K562 (cell line): ENCODE measurements around the gene SLC4A2. TPM values are rescaled to one million over a fixed set of nuclear protein-coding genes. Genes with fewer than 3 reads are reported as not detected.

Experiments used
- CUX1 ChIP-seq: fragments of 200-800 bp; sonication (Bioruptor generic); IDR thresholded peaks from 2 replicates; pipeline ENCODE4 v1.6.1; 2016; ENCODE audit warnings: missing genetic modification characterization, missing compliant biosample characterization
- EGR1 ChIP-seq: fragments of 450-650 bp; conservative IDR thresholded peaks from 2 replicates; pipeline ENCODE4 v1.6.1; 2017; ENCODE audit warnings: mild to moderate bottlenecking
- HBP1 ChIP-seq: fragments of 450-650 bp; formaldehyde crosslinking; IDR thresholded peaks from 2 replicates; pipeline ENCODE4 v1.4.0; 2022; ENCODE audit warnings: missing genetic modification characterization
- NR2F6 ChIP-seq: fragments of 450-650 bp; formaldehyde crosslinking; IDR thresholded peaks from 2 replicates; pipeline ENCODE4 v1.4.0; 2020; ENCODE audit warnings: mild to moderate bottlenecking
- POLR2AphosphoS5 ChIP-seq: IDR thresholded peaks from 2 replicates; pipeline ENCODE4 v1.6.1; 2011; ENCODE audit warnings: mild to moderate bottlenecking, low read depth, low read length, moderate library complexity; ENCODE audit not compliant: control insufficient read depth, insufficient read depth
- PTTG1 ChIP-seq: fragments of 450-650 bp; IDR thresholded peaks from 2 replicates; pipeline ENCODE4 v1.6.1; 2016; ENCODE audit warnings: low read depth, mild to moderate bottlenecking, missing genetic modification characterization, missing compliant biosample characterization
- ZNF282 ChIP-seq: sonication (generic); formaldehyde crosslinking; IDR thresholded peaks from 2 replicates; pipeline ENCODE4 v1.8.1; 2023; ENCODE audit warnings: missing genetic modification reagents
- ZNF79 ChIP-seq: fragments of 250-450 bp; sonication (Bioruptor Pico); IDR thresholded peaks from 2 replicates; pipeline ENCODE4 v1.4.0; 2020; ENCODE audit warnings: low read depth, mild to moderate bottlenecking, moderate library complexity
- polyA plus RNA-seq, 8 experiments: library from polyadenylated mRNA; depleted of rRNA in 4 of 8; stranded (reverse) in 5 of 8; unstranded in 3 of 8; fragments of >200 nt; fragmentation: Nextera tagmentation in 2 of 8; fragmentation: Illumina TruSeq in 1 of 8; extraction: Ambion mirVana in 2 of 8; extraction: Trizol in 1 of 8; gene quantifications; 2 replicates each; pipeline versions ENCODE4 v1.2.1 to v1.2.3, GENCODE V29; 2011 to 2014; ENCODE audit warnings: inconsistent platforms in 1 of 8, missing spikeins in 1 of 8
- total RNA-seq, 7 experiments: library from RNA; depleted of rRNA in 6 of 7; stranded (reverse); fragments of >200 nt in 6 of 7; fragmentation: Illumina TruSeq in 2 of 7; extraction: Trizol in 2 of 7; gene quantifications; 2 replicates each; pipeline versions ENCODE4 v1.2.1 to v1.2.3, GENCODE V29; 2011 to 2021; ENCODE audit warnings: low replicate concordance in 1 of 7
- TF ChIP-seq, protein P1 (sequence below): fragments of 450-650 bp; IDR thresholded peaks from 2 replicates; pipeline ENCODE4 v1.6.1; 2016; ENCODE audit warnings: mild to moderate bottlenecking, moderate library complexity

The SLC4A2 gene
- total and polyA plus RNA-seq, 9 of the 15 experiments (the other 6 are each of a cell fraction or from before 2014, with no cell fraction given) = 11.4 to 375 (median 130) TPM

- TF ChIP-seq, protein P1, sequence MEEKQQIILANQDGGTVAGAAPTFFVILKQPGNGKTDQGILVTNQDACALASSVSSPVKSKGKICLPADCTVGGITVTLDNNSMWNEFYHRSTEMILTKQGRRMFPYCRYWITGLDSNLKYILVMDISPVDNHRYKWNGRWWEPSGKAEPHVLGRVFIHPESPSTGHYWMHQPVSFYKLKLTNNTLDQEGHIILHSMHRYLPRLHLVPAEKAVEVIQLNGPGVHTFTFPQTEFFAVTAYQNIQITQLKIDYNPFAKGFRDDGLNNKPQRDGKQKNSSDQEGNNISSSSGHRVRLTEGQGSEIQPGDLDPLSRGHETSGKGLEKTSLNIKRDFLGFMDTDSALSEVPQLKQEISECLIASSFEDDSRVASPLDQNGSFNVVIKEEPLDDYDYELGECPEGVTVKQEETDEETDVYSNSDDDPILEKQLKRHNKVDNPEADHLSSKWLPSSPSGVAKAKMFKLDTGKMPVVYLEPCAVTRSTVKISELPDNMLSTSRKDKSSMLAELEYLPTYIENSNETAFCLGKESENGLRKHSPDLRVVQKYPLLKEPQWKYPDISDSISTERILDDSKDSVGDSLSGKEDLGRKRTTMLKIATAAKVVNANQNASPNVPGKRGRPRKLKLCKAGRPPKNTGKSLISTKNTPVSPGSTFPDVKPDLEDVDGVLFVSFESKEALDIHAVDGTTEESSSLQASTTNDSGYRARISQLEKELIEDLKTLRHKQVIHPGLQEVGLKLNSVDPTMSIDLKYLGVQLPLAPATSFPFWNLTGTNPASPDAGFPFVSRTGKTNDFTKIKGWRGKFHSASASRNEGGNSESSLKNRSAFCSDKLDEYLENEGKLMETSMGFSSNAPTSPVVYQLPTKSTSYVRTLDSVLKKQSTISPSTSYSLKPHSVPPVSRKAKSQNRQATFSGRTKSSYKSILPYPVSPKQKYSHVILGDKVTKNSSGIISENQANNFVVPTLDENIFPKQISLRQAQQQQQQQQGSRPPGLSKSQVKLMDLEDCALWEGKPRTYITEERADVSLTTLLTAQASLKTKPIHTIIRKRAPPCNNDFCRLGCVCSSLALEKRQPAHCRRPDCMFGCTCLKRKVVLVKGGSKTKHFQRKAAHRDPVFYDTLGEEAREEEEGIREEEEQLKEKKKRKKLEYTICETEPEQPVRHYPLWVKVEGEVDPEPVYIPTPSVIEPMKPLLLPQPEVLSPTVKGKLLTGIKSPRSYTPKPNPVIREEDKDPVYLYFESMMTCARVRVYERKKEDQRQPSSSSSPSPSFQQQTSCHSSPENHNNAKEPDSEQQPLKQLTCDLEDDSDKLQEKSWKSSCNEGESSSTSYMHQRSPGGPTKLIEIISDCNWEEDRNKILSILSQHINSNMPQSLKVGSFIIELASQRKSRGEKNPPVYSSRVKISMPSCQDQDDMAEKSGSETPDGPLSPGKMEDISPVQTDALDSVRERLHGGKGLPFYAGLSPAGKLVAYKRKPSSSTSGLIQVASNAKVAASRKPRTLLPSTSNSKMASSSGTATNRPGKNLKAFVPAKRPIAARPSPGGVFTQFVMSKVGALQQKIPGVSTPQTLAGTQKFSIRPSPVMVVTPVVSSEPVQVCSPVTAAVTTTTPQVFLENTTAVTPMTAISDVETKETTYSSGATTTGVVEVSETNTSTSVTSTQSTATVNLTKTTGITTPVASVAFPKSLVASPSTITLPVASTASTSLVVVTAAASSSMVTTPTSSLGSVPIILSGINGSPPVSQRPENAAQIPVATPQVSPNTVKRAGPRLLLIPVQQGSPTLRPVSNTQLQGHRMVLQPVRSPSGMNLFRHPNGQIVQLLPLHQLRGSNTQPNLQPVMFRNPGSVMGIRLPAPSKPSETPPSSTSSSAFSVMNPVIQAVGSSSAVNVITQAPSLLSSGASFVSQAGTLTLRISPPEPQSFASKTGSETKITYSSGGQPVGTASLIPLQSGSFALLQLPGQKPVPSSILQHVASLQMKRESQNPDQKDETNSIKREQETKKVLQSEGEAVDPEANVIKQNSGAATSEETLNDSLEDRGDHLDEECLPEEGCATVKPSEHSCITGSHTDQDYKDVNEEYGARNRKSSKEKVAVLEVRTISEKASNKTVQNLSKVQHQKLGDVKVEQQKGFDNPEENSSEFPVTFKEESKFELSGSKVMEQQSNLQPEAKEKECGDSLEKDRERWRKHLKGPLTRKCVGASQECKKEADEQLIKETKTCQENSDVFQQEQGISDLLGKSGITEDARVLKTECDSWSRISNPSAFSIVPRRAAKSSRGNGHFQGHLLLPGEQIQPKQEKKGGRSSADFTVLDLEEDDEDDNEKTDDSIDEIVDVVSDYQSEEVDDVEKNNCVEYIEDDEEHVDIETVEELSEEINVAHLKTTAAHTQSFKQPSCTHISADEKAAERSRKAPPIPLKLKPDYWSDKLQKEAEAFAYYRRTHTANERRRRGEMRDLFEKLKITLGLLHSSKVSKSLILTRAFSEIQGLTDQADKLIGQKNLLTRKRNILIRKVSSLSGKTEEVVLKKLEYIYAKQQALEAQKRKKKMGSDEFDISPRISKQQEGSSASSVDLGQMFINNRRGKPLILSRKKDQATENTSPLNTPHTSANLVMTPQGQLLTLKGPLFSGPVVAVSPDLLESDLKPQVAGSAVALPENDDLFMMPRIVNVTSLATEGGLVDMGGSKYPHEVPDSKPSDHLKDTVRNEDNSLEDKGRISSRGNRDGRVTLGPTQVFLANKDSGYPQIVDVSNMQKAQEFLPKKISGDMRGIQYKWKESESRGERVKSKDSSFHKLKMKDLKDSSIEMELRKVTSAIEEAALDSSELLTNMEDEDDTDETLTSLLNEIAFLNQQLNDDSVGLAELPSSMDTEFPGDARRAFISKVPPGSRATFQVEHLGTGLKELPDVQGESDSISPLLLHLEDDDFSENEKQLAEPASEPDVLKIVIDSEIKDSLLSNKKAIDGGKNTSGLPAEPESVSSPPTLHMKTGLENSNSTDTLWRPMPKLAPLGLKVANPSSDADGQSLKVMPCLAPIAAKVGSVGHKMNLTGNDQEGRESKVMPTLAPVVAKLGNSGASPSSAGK = no peak
- TF ChIP-seq EGR1 = peak; percentile 66
- no peak for TF ChIP-seq NR2F6
- TF ChIP-seq CUX1 (CRISPR knock-in tag) = no peak
- TF ChIP-seq ZNF282 = no peak
- TF ChIP-seq POLR2AphosphoS5 = no peak
- no peak for TF ChIP-seq ZNF79 (CRISPR knock-in tag)
- TF ChIP-seq HBP1 = no peak
- TF ChIP-seq PTTG1 (tag) = no peak
Measured at GRCh38 chr7:151087245-151088018, 28.0 kb downstream of the SLC4A2 start (continued).
